HCT116 (cell line): ENCODE results near the gene FKBP14. TPM values are rescaled to one million over a fixed set of nuclear protein-coding genes. Genes with fewer than 3 reads are reported as not detected.

Experiments
- ATAC-seq: fragments of 200-7000 bp; cut with Tn5 transposase; 2 replicates; pipeline ENCODE4 v1.9.1; 2020; ENCODE audit warnings: mild to moderate bottlenecking, moderate library complexity
- BruUV-seq: library from RNA; stranded (reverse); fragments of 400-500 nt; replicated peaks from 2 replicates; lab custom pipeline; 2021; lab: Mats Ljungman, UMichigan
- CTCF ChIA-PET: fragments of 300-600 bp; sonication (Branson Sonifier 250); formaldehyde crosslinking; loops from one replicate; lab custom pipeline; 2021; ENCODE audit warnings: antibody characterized with exemption; lab: Charles Lee
- POLR2A ChIA-PET: fragments of 300-600, 350-600 bp; sonication (Branson Sonifier 250); formaldehyde crosslinking; loops from one replicate; lab custom pipeline; 2021; ENCODE audit warnings: antibody characterized with exemption; lab: Charles Lee
- RAD21 ChIA-PET, 2 experiments: fragments of 300-600 bp; sonication (Branson Sonifier 250); formaldehyde crosslinking; loops; one replicate each; lab custom pipeline; 2023; ENCODE audit warnings: low total read pairs in 2 of 2; ENCODE audit not compliant: uncharacterized antibody in 2 of 2, unreplicated experiment in 2 of 2, low non-redundant PET in 1 of 2; lab: Charles Lee
- DNase-seq: peaks from one replicate; pipeline ENCODE4 v3.0.0-alpha.2; 2010; ENCODE audit warnings: low read depth, low spot score
- H2AFZ ChIP-seq: fragments of 200-600 bp; shearing (Covaris generic), sonication (generic); 2 replicates; pipeline ENCODE4 v1.6.1; 2017; ENCODE audit warnings: low read depth, mixed run types, mixed read lengths, antibody characterized with exemption, low read length; ENCODE audit not compliant: poor library complexity, severe bottlenecking
- H3K27ac ChIP-seq: 2 replicates; pipeline ENCODE4 v1.5.1; 2012; ENCODE audit warnings: low read depth, low read length
- H3K27me3 ChIP-seq: fragments of 200-600 bp; sonication (generic); 2 replicates; pipeline ENCODE4 v1.6.1; 2016; ENCODE audit warnings: mixed run types, low read length, mixed read lengths; ENCODE audit not compliant: insufficient read depth
- H3K36me3 ChIP-seq, 2 experiments: fragments of 200-500 bp in 1 of 2; fragments of 200-600 bp in 1 of 2; sonication (Bioruptor generic) in 1 of 2; sonication (generic) in 1 of 2; 2 replicates each; pipeline versions ENCODE4 v1.5.1 to v1.6.1; 2014 to 2016; ENCODE audit warnings: low read length in 2 of 2, inconsistent platforms in 1 of 2, mixed read lengths in 1 of 2, mixed run types in 1 of 2; ENCODE audit not compliant: insufficient read depth in 2 of 2, control insufficient read depth in 1 of 2
- H3K4me1 ChIP-seq, 2 experiments: fragments of 200-600 bp in 1 of 2; sonication (generic) in 1 of 2; 2 replicates each; pipeline versions ENCODE4 v1.5.1 to v1.6.1; 2012 to 2017; ENCODE audit warnings: low read length in 2 of 2, inconsistent platforms in 1 of 2, mild to moderate bottlenecking in 1 of 2, mixed read lengths in 1 of 2, mixed run types in 1 of 2, moderate library complexity in 1 of 2; ENCODE audit not compliant: insufficient read depth in 2 of 2, control insufficient read depth in 1 of 2
- H3K4me2 ChIP-seq: fragments of 200-600 bp; sonication (generic); 2 replicates; pipeline ENCODE4 v1.6.1; 2017; ENCODE audit warnings: mixed run types, low read length, mixed read lengths
- H3K4me3 ChIP-seq, 2 experiments: fragments of 200-600 bp in 1 of 2; sonication (generic) in 1 of 2; replicated peaks in 1 of 2; 2 replicates each; pipeline ENCODE4 v1.5.1; 2011 to 2016; ENCODE audit warnings: low read length in 2 of 2, control low read depth in 1 of 2, low read depth in 1 of 2, mild to moderate bottlenecking in 1 of 2, mixed read lengths in 1 of 2, mixed run types in 1 of 2
- H3K79me2 ChIP-seq: fragments of 200-600 bp; sonication (generic); 2 replicates; pipeline ENCODE4 v1.6.1; 2017; ENCODE audit warnings: mild to moderate bottlenecking, mixed run types, low read length, moderate library complexity, mixed read lengths; ENCODE audit not compliant: insufficient read depth
- H3K9ac ChIP-seq: fragments of 200-600 bp; sonication (generic); 2 replicates; pipeline ENCODE4 v1.6.1; 2016; ENCODE audit warnings: low read length, mixed read lengths
- H3K9me2 ChIP-seq: fragments of 200-600 bp; sonication (generic), shearing (Covaris generic); 2 replicates; pipeline ENCODE4 v1.6.1; 2017; ENCODE audit warnings: mixed run types, mild to moderate bottlenecking, moderate library complexity; ENCODE audit not compliant: insufficient read depth
- H3K9me3 ChIP-seq, 2 experiments: fragments of 200-500 bp in 1 of 2; fragments of 200-600 bp in 1 of 2; sonication (Bioruptor generic) in 1 of 2; sonication (generic) in 1 of 2; 2 replicates each; pipeline ENCODE4 v1.6.1; 2014 to 2017; ENCODE audit warnings: low read length in 2 of 2, mixed read lengths in 2 of 2, inconsistent platforms in 1 of 2, low read depth in 1 of 2, mild to moderate bottlenecking in 1 of 2, mixed run types in 1 of 2, moderate library complexity in 1 of 2; ENCODE audit not compliant: control insufficient read depth in 1 of 2, insufficient read depth in 1 of 2
- H4K20me1 ChIP-seq: fragments of 200-600 bp; sonication (generic), shearing (Covaris generic); 2 replicates; pipeline ENCODE4 v1.6.1; 2017; ENCODE audit warnings: mixed run types, mild to moderate bottlenecking, moderate library complexity; ENCODE audit not compliant: insufficient read depth
- CEBPB ChIP-seq: IDR thresholded peaks from 2 replicates; pipeline ENCODE4 v1.6.1; 2012; ENCODE audit warnings: low read depth
- CTCF ChIP-seq, 3 experiments: fragments of 200-600 bp in 1 of 3; sonication (generic) in 1 of 3; IDR thresholded peaks in 2 of 3; conservative IDR thresholded peaks in 1 of 3; 2 replicates each; pipeline ENCODE4 v1.5.1; 2012 to 2017; ENCODE audit warnings: low read depth in 2 of 3, low read length in 2 of 3, antibody characterized with exemption in 1 of 3, borderline replicate concordance in 1 of 3, control low read depth in 1 of 3, mild to moderate bottlenecking in 1 of 3, mixed read lengths in 1 of 3, mixed run types in 1 of 3, moderate library complexity in 1 of 3; ENCODE audit not compliant: insufficient read depth in 1 of 3
- ELF1 ChIP-seq: IDR thresholded peaks from 2 replicates; pipeline ENCODE4 v1.6.1; 2012; ENCODE audit warnings: low read depth, borderline replicate concordance
- JUND ChIP-seq: IDR thresholded peaks from 2 replicates; pipeline ENCODE4 v1.6.1; 2012
- MAX ChIP-seq: IDR thresholded peaks from 2 replicates; pipeline ENCODE4 v1.6.1; 2012
- POLR2A ChIP-seq: IDR thresholded peaks from 2 replicates; pipeline ENCODE4 v1.7.0; 2011; ENCODE audit warnings: borderline replicate concordance; ENCODE audit not compliant: insufficient read depth, insufficient read length; ENCODE audit errors: extremely low read depth
- POLR2AphosphoS5 ChIP-seq: IDR thresholded peaks from 2 replicates; pipeline ENCODE4 v1.6.1; 2011; ENCODE audit warnings: mild to moderate bottlenecking, low read depth, low read length, moderate library complexity
- RAD21 ChIP-seq: IDR thresholded peaks from 2 replicates; pipeline ENCODE4 v1.6.1; 2012; ENCODE audit warnings: low read depth, mild to moderate bottlenecking
- REST ChIP-seq: IDR thresholded peaks from 2 replicates; pipeline ENCODE4 v1.6.1; 2012; ENCODE audit warnings: low read depth
- SP1 ChIP-seq: IDR thresholded peaks from 2 replicates; pipeline ENCODE4 v1.6.1; 2012; ENCODE audit warnings: low read depth
- SRF ChIP-seq: IDR thresholded peaks from 2 replicates; pipeline ENCODE4 v1.6.1; 2012; ENCODE audit warnings: low read depth
- TCF7L2 ChIP-seq: IDR thresholded peaks from 2 replicates; pipeline ENCODE4 v1.7.0; 2011; ENCODE audit warnings: borderline replicate concordance, inconsistent platforms; ENCODE audit not compliant: insufficient read depth, insufficient read length; ENCODE audit errors: extremely low read depth
- ZFX ChIP-seq: fragments of 450-650 bp; IDR thresholded peaks from 2 replicates; pipeline ENCODE4 v1.6.1; 2017
- intact Hi-C: fragments of 100-400 bp; cut with micrococcal nuclease; formaldehyde crosslinking; loops from 2 replicates; pipeline ENCODE4 v1.10.0; 2022
- total RNA-seq: library from RNA; stranded (reverse); gene quantifications from one replicate; pipeline ENCODE4 v1.2.1, GENCODE V29; 2021; ENCODE audit not compliant: unreplicated experiment

FKBP14 gene
- total RNA-seq, 1 experiment from 2014 or later, result 13.6 TPM

- TF ChIP-seq REST, result no peak
- no peak for TF ChIP-seq SRF
- no peak for TF ChIP-seq JUND
- TF ChIP-seq TCF7L2, result peak; percentile 33
- no peak for TF ChIP-seq RAD21
- TF ChIP-seq, all 23 proteins: peak for 8
Observed at GRCh38 chr7:30026229-30027064, at the start of gene FKBP14 (continued).

GRCh38 chr7:30074422-30075030 is 48.0 kb upstream of the FKBP14 start:
- Histone ChIP-seq H3K9me3 (no peaks in the 10 kb centered on the region), H3K9me2 (no peaks in the 10 kb centered on the region), H3K27ac (no peak overlapping the region), H3K4me1 (no peaks in the 10 kb centered on the region), H3K27me3 (no peaks in the 10 kb centered on the region), H3K4me3 (no peak overlapping the region), H3K4me2 (no peak overlapping the region), H2AFZ (no peak overlapping the region), H4K20me1 (no peaks in the 10 kb centered on the region), H3K9ac (no peak overlapping the region), H3K36me3 (no peaks in the 10 kb centered on the region), H3K79me2 (no peaks in the 10 kb centered on the region)
- TF ChIP-seq POLR2AphosphoS5 (no peak), ELF1 (no peak), CEBPB (no peak), RAD21 (peak; percentile 62), CTCF (IDR thresholded peaks at IDR 0.05 in 2 of 3, conservative IDR thresholded peaks at IDR 0.05 in 1 of 3; ENCODE audit: borderline replicate concordance in 1 of 3, insufficient read depth in 1 of 3, low read depth in 2 of 3, low read length in 2 of 3) (peak; percentile 45 to 68 (median 46); a peak in 5 of 6 replicates), SP1 (no peak), ZFX (no peak), JUND (no peak), MAX (no peak), POLR2A (no peak)
- BruUV-seq, result no TSS peak
- ChIA-PET RAD21 (no interaction called here), POLR2A (no interaction called here), CTCF (interaction anchor here (0.7 to 3.5 kb wide), 9 partner anchors 9 to 490 kb away, joined by 3 to 26 read pairs (median 5); partner anchors contain the start of gene FKBP14)
- intact Hi-C loops, result loop anchor here (5.0 kb wide), 1 partner anchor 312 kb away; no protein-coding TSS in a partner anchor
- DNase-seq, result peak; percentile 38
- ATAC-seq, result peak; percentile 68
